ENCODE measurements around the gene GALR3. TPM values are rescaled to one million over a fixed set of nuclear protein-coding genes. Genes with fewer than 3 reads are reported as not detected.

Gene GALR3, protein sequence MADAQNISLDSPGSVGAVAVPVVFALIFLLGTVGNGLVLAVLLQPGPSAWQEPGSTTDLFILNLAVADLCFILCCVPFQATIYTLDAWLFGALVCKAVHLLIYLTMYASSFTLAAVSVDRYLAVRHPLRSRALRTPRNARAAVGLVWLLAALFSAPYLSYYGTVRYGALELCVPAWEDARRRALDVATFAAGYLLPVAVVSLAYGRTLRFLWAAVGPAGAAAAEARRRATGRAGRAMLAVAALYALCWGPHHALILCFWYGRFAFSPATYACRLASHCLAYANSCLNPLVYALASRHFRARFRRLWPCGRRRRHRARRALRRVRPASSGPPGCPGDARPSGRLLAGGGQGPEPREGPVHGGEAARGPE
- total RNA-seq (2021; fragmentation: NEBNext Ultra II Directional; extraction: Animal tissue kit (Norgen Biotek cat#: 25700)): not detected
- long read RNA-seq: 0 reads

GRCh38 chr22:37823134-37823985, at the start of gene GALR3:
Gene GALR3 (plus strand): TSS chr22:37823382. CDS start chr22:37823407, 25 bp downstream.
- Mint-ChIP-seq H3K27ac (no peak within 1 kb of the TSS), H3K4me1 (ENCODE audit: low read depth) (peaks cover 6% of the 10 kb centered on the region; the same call in 1 of the 2 replicates), H3K9me3 (no peaks in the 10 kb centered on the region), H3K27me3 (ENCODE audit: insufficient read depth) (peaks cover 25% of the 10 kb centered on the region), H3K36me3 (ENCODE audit: low read depth) (no peaks in the 10 kb centered on the region), H3K4me3 (no peak within 1 kb of the TSS)
- no peak for DNase-seq
- TF ChIP-seq, protein P1, sequence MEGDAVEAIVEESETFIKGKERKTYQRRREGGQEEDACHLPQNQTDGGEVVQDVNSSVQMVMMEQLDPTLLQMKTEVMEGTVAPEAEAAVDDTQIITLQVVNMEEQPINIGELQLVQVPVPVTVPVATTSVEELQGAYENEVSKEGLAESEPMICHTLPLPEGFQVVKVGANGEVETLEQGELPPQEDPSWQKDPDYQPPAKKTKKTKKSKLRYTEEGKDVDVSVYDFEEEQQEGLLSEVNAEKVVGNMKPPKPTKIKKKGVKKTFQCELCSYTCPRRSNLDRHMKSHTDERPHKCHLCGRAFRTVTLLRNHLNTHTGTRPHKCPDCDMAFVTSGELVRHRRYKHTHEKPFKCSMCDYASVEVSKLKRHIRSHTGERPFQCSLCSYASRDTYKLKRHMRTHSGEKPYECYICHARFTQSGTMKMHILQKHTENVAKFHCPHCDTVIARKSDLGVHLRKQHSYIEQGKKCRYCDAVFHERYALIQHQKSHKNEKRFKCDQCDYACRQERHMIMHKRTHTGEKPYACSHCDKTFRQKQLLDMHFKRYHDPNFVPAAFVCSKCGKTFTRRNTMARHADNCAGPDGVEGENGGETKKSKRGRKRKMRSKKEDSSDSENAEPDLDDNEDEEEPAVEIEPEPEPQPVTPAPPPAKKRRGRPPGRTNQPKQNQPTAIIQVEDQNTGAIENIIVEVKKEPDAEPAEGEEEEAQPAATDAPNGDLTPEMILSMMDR (IDR thresholded peaks at IDR 0.05): no peak

GRCh38 chr22:37774728-37775127, 48.5 kb upstream of the GALR3 start:
- TF ChIP-seq, protein P1 (IDR thresholded peaks at IDR 0.05): no peak
- H3K4me3 Mint-ChIP-seq: no peak overlapping the region; the same call in 1 of the 2 replicates
- H3K27ac Mint-ChIP-seq: peak overlapping the region; percentile 92
- DNase-seq: no peak
- peaks cover 58% of the 10 kb centered on the region for H3K4me1 Mint-ChIP-seq (ENCODE audit: low read depth)
- H3K27me3 Mint-ChIP-seq (ENCODE audit: insufficient read depth): peaks cover 6% of the 10 kb centered on the region; the same call in 1 of the 2 replicates
- no peaks in the 10 kb centered on the region; the same call in 1 of the 2 replicates for H3K9me3 Mint-ChIP-seq
- H3K36me3 Mint-ChIP-seq (ENCODE audit: low read depth): peaks cover 35% of the 10 kb centered on the region

DNA sequence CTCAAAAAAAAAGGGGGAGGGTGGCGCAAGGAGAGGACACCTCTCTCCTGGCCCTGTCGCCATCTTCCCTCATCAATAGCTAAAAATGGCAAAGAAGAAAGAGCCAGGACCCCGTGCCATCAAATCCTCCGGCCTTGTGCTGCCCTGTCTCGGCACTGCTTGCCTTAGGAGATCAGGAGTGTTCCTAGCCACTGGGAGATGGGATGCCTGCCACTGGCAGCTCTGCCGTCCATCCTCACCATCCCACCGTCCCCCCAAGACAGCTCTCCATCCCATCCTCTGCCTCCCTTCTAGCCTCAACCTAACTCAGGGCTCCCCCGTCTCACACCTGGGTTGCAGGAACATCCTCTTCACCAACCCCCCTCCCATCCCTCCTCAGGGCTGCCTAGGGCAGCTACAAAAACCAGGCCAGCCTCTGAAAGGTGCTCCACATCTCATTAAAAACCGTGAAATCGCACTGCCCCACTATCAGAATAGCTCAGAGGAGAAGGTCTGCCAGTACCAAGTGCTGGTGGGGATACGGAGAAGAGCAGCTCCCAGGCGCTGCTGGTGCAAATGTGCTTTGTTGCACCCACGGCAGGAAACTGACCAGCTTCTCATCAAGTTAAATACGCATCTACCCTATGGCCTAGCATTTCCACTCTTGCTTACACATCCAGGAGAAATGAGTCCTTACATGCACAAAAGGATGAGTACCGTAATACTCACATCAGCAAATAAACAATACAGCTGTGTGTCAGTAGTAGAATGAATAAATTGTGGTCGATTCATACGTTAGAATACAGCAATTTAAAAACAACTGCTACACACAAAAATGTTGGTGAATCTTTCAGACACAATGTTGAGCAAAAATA, 47.2 kb upstream of the GALR3 start:
- peaks cover 9% of the 10 kb centered on the region for H3K27me3 Mint-ChIP-seq (ENCODE audit: insufficient read depth)
- H3K27ac Mint-ChIP-seq: peak overlapping the region; percentile 92
- H3K36me3 Mint-ChIP-seq (ENCODE audit: low read depth): peaks cover 39% of the 10 kb centered on the region
- H3K9me3 Mint-ChIP-seq: no peaks in the 10 kb centered on the region; the same call in 1 of the 2 replicates
- peak overlapping the region; percentile 58 for H3K4me3 Mint-ChIP-seq
- peak; percentile 90 for DNase-seq
- TF ChIP-seq, protein P1 (IDR thresholded peaks at IDR 0.05): no peak
- peaks cover 65% of the 10 kb centered on the region for H3K4me1 Mint-ChIP-seq (ENCODE audit: low read depth)

GRCh38 chr22:37776639-37777005, 46.6 kb upstream of the GALR3 start:
- no peaks in the 10 kb centered on the region; the same call in 1 of the 2 replicates for H3K9me3 Mint-ChIP-seq
- no peak for DNase-seq
- peaks cover 9% of the 10 kb centered on the region for H3K27me3 Mint-ChIP-seq (ENCODE audit: insufficient read depth)
- H3K4me1 Mint-ChIP-seq (ENCODE audit: low read depth): peaks cover 70% of the 10 kb centered on the region
- peak overlapping the region; percentile 58 for H3K4me3 Mint-ChIP-seq
- H3K27ac Mint-ChIP-seq: peak overlapping the region; percentile 92
- TF ChIP-seq, protein P1 (IDR thresholded peaks at IDR 0.05): no peak
- peaks cover 36% of the 10 kb centered on the region for H3K36me3 Mint-ChIP-seq (ENCODE audit: low read depth)

Measured in HFFc6 (cell line).